ENCODE results near the gene PGPEP1. TPM values are rescaled to one million over a fixed set of nuclear protein-coding genes. Genes with fewer than 3 reads are reported as not detected.

PGPEP1 gene
- total and polyA plus RNA-seq, 4 donors, result 19.2 to 46.9 (median 33.4) TPM

DNA sequence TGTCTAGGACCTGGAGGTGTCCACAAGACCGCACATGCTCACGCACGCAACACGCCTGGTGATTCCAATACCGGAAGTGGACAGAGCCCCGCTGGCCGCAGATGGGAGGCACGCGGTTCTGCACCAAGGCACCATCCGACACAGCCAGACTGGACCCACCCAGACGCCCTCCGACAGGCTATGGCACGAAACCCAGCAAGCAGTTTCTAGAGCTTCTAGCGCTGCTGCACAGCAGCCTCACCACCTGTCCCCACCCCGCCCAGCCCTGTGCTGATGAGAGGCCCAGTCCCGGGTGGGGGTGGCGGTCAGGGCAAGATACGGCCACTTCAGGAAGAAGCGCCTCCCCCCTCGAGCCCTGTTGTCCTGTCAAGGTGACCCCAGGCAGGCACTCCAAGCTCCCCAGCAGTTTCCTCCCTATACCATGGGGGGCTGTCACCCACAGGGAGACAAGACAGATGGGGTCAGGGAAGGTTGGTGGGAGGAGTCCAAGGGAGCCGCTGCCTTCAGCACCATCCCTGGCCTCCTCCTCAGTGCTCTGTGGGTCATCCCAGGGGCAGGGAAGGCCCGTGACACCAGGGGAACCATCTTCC is 28.8 kb upstream of the PGPEP1 start:
- no peaks in the 10 kb centered on the region for H3K9me3 ChIP-seq (ENCODE audit: control insufficient read depth, low read length)

DNA sequence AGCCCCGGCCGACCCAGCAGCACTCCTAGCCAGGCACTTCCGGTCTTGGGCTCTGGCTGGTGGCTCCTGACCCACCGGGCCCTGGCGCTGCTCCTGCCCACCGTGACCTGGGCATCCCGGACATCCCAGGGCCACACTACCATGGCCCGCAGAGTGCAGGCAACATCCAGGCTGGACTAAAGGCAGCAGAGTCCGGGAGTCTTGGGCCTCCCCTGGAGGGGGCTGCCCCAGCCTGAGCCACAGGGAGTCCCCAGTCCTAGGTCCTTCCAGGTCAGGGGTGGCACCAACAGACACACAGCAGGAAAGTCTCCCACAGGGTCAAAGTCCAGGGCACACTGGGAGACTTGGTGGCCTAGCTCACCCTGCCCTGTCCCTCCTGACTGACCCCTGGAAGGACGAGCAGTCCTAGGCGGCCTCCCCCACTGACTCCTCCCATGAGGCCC is 28.3 kb upstream of the PGPEP1 start:
- Histone ChIP-seq H3K4me3 (ENCODE audit: low read length in 2 of 2) (no peak overlapping the region), H3K9me3 (ENCODE audit: control insufficient read depth, low read length) (no peaks in the 10 kb centered on the region), H3K36me3 (ENCODE audit: control insufficient read depth in 1 of 2, insufficient read depth in 2 of 2, low read length in 1 of 2) (no peaks in the 10 kb centered on the region), H3K4me1 (ENCODE audit: control insufficient read depth in 1 of 2, insufficient read depth in 2 of 2, low read length in 2 of 2) (no peaks in the 10 kb centered on the region), H3K27ac (ENCODE audit: low read depth in 1 of 2, low read length in 2 of 2) (no peak overlapping the region), H3K27me3 (ENCODE audit: control insufficient read depth in 1 of 2, insufficient read depth in 2 of 2, low read length in 1 of 2) (no peaks in the 10 kb centered on the region)
- no peak for ATAC-seq (ENCODE audit: low FRiP score)
- WGBS, 2 donors, result 92 to 93% methylated on average over 10 to 11 of the region's 11 CpGs
- intact Hi-C loops (cut with DNase I), result no loop called here
- peak in 1 of 2 donors; percentile 41 for DNase-seq

More for the DNA sequence above, 28.8 kb upstream of the PGPEP1 start:
- DNase-seq, result no peak
- ATAC-seq (ENCODE audit: low FRiP score), result no peak
- Histone ChIP-seq H3K4me1 (ENCODE audit: control insufficient read depth in 1 of 2, insufficient read depth in 2 of 2, low read length in 2 of 2) (no peaks in the 10 kb centered on the region), H3K27ac (ENCODE audit: low read depth in 1 of 2, low read length in 2 of 2) (no peak overlapping the region), H3K4me3 (ENCODE audit: low read length in 2 of 2) (no peak overlapping the region), H3K36me3 (ENCODE audit: control insufficient read depth in 1 of 2, insufficient read depth in 2 of 2, low read length in 1 of 2) (no peaks in the 10 kb centered on the region), H3K27me3 (ENCODE audit: control insufficient read depth in 1 of 2, insufficient read depth in 2 of 2, low read length in 1 of 2) (no peaks in the 10 kb centered on the region)
- WGBS, 2 donors, result 88 to 92% methylated on average over 22 of the region's 22 CpGs
- intact Hi-C loops (cut with DNase I), result no loop called here

DNA sequence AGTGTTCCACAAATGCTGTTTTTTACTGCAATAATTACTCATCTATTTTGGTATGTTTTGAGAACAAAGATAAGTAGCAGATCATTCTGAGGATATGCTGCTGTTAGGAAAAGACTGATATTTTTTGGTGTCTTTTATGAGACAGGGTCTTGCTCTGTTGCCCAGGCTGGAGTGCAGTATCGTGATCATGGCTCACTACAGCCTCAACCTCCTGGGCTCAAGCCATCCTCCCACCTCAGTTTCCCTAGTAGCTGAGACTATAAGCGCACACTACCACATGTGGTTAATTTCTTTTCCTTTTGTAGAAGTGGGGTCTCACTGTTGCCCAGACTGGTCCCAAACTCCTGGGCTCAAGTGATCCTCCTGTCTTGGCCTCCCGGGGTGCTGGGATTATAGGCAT is 27.0 kb upstream of the PGPEP1 start:
- DNase-seq (no peak), ATAC-seq (ENCODE audit: low FRiP score) (no peak)
- Histone ChIP-seq H3K27ac (ENCODE audit: low read depth in 1 of 2, low read length in 2 of 2) (peak overlapping the region in 1 of 2 donors; percentile 63), H3K4me1 (ENCODE audit: control insufficient read depth in 1 of 2, insufficient read depth in 2 of 2, low read length in 2 of 2) (no peaks in the 10 kb centered on the region), H3K4me3 (ENCODE audit: low read length in 2 of 2) (no peak overlapping the region), H3K9me3 (ENCODE audit: control insufficient read depth, low read length) (no peaks in the 10 kb centered on the region), H3K36me3 (ENCODE audit: control insufficient read depth in 1 of 2, insufficient read depth in 2 of 2, low read length in 1 of 2) (no peaks in the 10 kb centered on the region), H3K27me3 (ENCODE audit: control insufficient read depth in 1 of 2, insufficient read depth in 2 of 2, low read length in 1 of 2) (no peaks in the 10 kb centered on the region)
- 63 to 76% methylated on average over 3 of the region's 3 CpGs for WGBS, 2 donors
- intact Hi-C loops (cut with DNase I), result no loop called here

DNA sequence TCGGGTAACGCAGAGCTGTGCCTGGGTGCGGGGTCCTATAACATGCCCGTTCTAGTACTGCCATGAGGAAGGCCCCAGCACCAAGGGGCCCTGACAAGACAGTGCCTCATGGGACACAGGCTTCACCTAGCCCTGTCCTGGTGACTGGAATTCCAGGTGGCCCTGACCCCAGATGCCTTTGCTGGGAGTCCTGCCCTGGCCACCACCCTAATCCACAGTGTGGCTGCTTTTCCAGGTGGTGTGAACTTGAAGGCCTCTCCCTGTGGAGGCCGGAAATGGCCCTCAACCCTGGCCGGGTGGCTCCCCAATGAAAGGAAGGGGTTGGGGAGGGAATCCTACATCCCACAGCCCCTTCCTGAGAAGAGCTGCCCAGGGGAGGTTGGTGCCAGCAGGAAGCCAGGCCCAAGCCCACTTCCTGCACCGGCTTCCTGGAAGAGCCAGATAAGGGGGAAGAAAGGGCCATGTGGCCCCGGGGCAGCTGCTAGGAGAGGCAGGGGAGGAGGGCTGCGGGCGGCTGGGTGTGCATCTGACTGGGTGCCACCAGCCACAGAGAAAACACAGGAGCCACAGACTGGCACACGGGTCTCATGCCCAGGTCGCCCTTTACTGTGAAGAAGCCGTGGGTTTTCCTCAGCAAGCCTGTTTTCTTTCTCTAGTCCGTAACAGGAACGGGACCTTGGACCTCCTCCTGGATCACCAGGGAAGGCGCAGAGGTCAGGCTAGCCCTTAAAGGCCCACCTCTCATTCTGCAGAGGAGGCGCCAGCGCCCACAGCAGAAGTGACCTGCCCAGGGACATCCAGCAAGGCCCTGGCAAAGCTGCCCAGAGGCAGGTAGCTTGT is 22.2 kb upstream of the PGPEP1 start:
- no peaks in the 10 kb centered on the region for H3K36me3 ChIP-seq (ENCODE audit: control insufficient read depth in 1 of 2, insufficient read depth in 2 of 2, low read length in 1 of 2)
- H3K27me3 ChIP-seq (ENCODE audit: control insufficient read depth in 1 of 2, insufficient read depth in 2 of 2, low read length in 1 of 2), result no peaks in the 10 kb centered on the region
- no peaks in the 10 kb centered on the region for H3K9me3 ChIP-seq (ENCODE audit: control insufficient read depth, low read length)
- intact Hi-C loops (cut with DNase I), result no loop called here
- ATAC-seq (ENCODE audit: low FRiP score) (no peak), DNase-seq (peak in 1 of 2 donors; percentile 71)
- peaks cover 0 to 4% of the 10 kb centered on the region in 2 donors for H3K4me1 ChIP-seq (ENCODE audit: control insufficient read depth in 1 of 2, insufficient read depth in 2 of 2, low read length in 2 of 2)
- no peak overlapping the region for H3K4me3 ChIP-seq (ENCODE audit: low read length in 2 of 2)
- 74 to 78% methylated on average over 18 of the region's 18 CpGs for WGBS, 2 donors
- no peak overlapping the region for H3K27ac ChIP-seq (ENCODE audit: low read depth in 1 of 2, low read length in 2 of 2)

DNA sequence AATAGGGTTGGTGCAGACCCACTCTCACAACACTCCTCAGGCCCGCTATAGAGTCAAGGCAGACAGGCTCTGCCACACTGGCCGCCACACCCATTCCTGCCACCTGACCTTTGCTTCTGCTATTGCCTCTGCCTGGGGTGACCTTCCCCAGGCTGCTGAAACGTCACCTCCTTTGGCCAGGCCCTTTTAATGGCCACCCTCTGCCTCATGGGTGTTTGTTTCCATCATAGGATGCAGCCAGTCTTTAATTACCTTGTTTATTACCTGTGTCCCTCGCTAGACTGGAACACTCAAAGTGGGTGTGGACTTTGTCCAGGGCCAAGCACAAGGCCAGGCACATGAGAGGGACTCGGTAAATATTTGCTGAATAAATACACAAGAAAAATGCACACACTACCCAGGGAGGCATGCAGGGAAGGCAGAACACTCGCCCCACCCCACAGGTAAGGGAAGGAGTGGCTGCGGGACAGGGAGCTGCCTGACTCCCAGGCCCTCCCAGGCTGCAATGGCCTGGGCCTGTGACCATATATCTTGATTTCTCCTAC is 20.7 kb upstream of the PGPEP1 start:
- Histone ChIP-seq H3K4me1 (ENCODE audit: control insufficient read depth in 1 of 2, insufficient read depth in 2 of 2, low read length in 2 of 2) (peaks cover 0 to 4% of the 10 kb centered on the region in 2 donors), H3K27ac (ENCODE audit: low read depth in 1 of 2, low read length in 2 of 2) (no peak overlapping the region), H3K4me3 (ENCODE audit: low read length in 2 of 2) (no peak overlapping the region), H3K27me3 (ENCODE audit: control insufficient read depth in 1 of 2, insufficient read depth in 2 of 2, low read length in 1 of 2) (no peaks in the 10 kb centered on the region), H3K9me3 (ENCODE audit: control insufficient read depth, low read length) (no peaks in the 10 kb centered on the region), H3K36me3 (ENCODE audit: control insufficient read depth in 1 of 2, insufficient read depth in 2 of 2, low read length in 1 of 2) (no peaks in the 10 kb centered on the region)
- WGBS, 2 donors, result 88 to 89% methylated on average over 7 of the region's 7 CpGs
- intact Hi-C loops (cut with DNase I), result loop anchor here (5.0 kb wide), 2 partner anchors 37 to 112 kb away; partner anchors contain the start of gene JUND (in 1 of the 2)
- no peak for ATAC-seq (ENCODE audit: low FRiP score)
- peak in 1 of 2 donors; percentile 50 for DNase-seq

DNA sequence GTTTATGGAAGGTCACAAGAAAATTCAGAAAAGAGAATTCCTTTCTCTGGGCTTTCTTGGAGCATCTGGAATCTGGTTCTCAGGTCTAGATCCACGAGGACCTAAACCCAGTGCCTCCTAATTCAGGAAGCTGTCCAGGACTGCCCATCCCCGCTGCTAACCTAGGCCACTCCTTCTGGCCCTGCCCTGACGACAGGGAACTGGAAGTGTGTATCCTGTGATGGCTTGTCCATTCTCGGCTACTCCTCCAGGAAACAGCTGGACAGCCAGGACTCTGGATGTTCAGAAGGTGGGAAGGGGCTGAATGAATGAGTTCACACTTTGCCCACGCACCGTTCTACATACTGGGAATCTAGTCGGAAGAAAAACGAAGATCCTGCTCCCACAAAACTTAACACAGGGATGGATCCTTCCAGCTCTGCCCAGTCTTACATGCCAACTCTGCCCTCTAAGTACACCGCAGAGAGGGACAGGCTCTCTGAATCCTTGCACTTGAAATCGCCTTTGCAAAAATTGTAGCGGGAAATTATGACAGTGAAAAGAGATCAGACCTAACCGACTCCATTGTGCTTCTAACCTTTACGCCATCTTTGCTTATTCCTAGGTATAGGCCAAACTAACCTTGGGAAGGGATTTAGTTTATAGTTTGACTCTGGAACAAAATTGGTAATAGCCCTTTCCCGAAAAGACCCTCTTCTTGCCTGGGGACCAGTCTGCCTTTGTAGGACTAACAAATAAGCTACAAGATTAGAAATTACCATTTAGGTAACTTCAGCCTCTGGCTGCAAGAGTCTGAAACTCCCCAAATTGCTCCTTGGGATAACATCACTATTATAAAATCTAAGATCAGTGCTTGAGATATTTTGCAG is 19.3 kb upstream of the PGPEP1 start:
- Histone ChIP-seq H3K4me3 (ENCODE audit: low read length in 2 of 2) (no peak overlapping the region), H3K4me1 (ENCODE audit: control insufficient read depth in 1 of 2, insufficient read depth in 2 of 2, low read length in 2 of 2) (peaks cover 0 to 4% of the 10 kb centered on the region in 2 donors)

DNA sequence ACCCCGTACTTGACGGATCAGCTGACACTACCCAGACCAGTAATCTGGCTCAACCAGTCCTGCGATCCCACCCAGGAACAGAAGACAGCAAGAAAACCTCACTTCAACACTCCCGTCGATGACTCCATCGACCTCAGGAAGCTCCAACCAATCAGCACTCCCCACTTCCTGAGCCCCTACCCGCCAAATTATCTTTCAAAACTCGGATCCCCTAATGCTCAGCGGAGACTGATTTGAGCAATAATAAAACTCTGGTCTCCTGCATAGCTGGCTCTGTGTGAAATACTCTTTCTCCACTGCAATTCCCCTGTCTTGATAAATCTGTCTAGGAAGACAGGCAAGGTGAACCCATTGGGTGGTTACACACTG is 18.7 kb upstream of the PGPEP1 start:
- WGBS, 2 donors, result 37 to 39% methylated on average over 9 of the region's 9 CpGs
- no peak overlapping the region for H3K4me3 ChIP-seq (ENCODE audit: low read length in 2 of 2)
- H3K27me3 ChIP-seq (ENCODE audit: control insufficient read depth in 1 of 2, insufficient read depth in 2 of 2, low read length in 1 of 2), result no peaks in the 10 kb centered on the region
- H3K36me3 ChIP-seq (ENCODE audit: control insufficient read depth in 1 of 2, insufficient read depth in 2 of 2, low read length in 1 of 2), result no peaks in the 10 kb centered on the region
- H3K9me3 ChIP-seq (ENCODE audit: control insufficient read depth, low read length), result no peaks in the 10 kb centered on the region
- ATAC-seq (ENCODE audit: low FRiP score) (no peak), DNase-seq (no peak)
- no peak overlapping the region for H3K27ac ChIP-seq (ENCODE audit: low read depth in 1 of 2, low read length in 2 of 2)
- intact Hi-C loops (cut with DNase I), result loop anchor here (2.0 to 5.0 kb wide), 3 partner anchors 39 to 129 kb away; partner anchors contain the start of genes JUND (in 1 of the 2) and MPV17L2 (in 1 of the 2)
- H3K4me1 ChIP-seq (ENCODE audit: control insufficient read depth in 1 of 2, insufficient read depth in 2 of 2, low read length in 2 of 2), result peaks cover 0 to 4% of the 10 kb centered on the region in 2 donors

More for the DNA sequence above, 19.3 kb upstream of the PGPEP1 start:
- intact Hi-C loops (cut with DNase I), result loop anchor here (5.0 kb wide), 2 partner anchors 39 to 114 kb away; partner anchors contain the start of gene JUND (in 1 of the 2)
- ATAC-seq (ENCODE audit: low FRiP score) (no peak), DNase-seq (peak in 1 of 2 donors; percentile 52)
- H3K27ac ChIP-seq (ENCODE audit: low read depth in 1 of 2, low read length in 2 of 2), result no peak overlapping the region
- WGBS, 2 donors, result 77 to 79% methylated on average over 14 of the region's 14 CpGs
- no peaks in the 10 kb centered on the region for H3K36me3 ChIP-seq (ENCODE audit: control insufficient read depth in 1 of 2, insufficient read depth in 2 of 2, low read length in 1 of 2)
- no peaks in the 10 kb centered on the region for H3K27me3 ChIP-seq (ENCODE audit: control insufficient read depth in 1 of 2, insufficient read depth in 2 of 2, low read length in 1 of 2)
- no peaks in the 10 kb centered on the region for H3K9me3 ChIP-seq (ENCODE audit: control insufficient read depth, low read length)

DNA sequence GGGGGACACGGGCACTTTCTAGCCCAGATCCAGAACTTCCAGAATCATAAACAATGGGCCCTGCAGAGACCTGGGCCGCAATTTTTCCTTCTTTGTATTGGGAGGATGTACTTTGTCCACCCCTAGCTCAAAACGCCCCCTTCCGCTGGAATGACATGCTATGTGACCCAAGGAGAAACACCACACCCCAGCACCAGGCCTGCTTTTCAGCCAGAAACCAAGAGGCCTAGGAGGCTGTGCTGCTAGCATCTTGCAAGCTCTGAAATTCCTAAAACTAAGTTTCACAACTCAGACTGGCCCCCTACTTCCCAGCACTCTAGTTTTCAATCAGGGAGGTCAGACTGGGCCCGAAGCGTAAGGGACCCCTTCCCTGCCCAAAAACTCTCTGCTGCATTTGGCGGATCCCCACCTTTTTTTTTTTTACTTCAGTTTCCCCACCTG is 18.1 kb upstream of the PGPEP1 start:
- DNase-seq, result peak in 1 of 2 donors; percentile 67
- Histone ChIP-seq H3K4me1 (ENCODE audit: control insufficient read depth in 1 of 2, insufficient read depth in 2 of 2, low read length in 2 of 2) (peaks cover 0 to 4% of the 10 kb centered on the region in 2 donors), H3K9me3 (ENCODE audit: control insufficient read depth, low read length) (no peaks in the 10 kb centered on the region), H3K36me3 (ENCODE audit: control insufficient read depth in 1 of 2, insufficient read depth in 2 of 2, low read length in 1 of 2) (no peaks in the 10 kb centered on the region), H3K4me3 (ENCODE audit: low read length in 2 of 2) (peak overlapping the region; percentile 14 to 42), H3K27me3 (ENCODE audit: control insufficient read depth in 1 of 2, insufficient read depth in 2 of 2, low read length in 1 of 2) (no peaks in the 10 kb centered on the region), H3K27ac (ENCODE audit: low read depth in 1 of 2, low read length in 2 of 2) (peak overlapping the region in 1 of 2 donors; percentile 49)
- intact Hi-C loops (cut with DNase I), result loop anchor here (2.0 to 5.0 kb wide), 3 partner anchors 40 to 130 kb away; partner anchors contain the start of genes JUND (in 1 of the 2) and MPV17L2 (in 1 of the 2)
- no peak for ATAC-seq (ENCODE audit: low FRiP score)
- 3 to 6% methylated on average over 7 of the region's 7 CpGs for WGBS, 2 donors
